ENCODE data around the gene BBLN.
A peak's percentile ranks its signal among the peaks of the same experiment; 100 is the strongest.

BBLN gene

GRCh38 chr9:128164307-128164885 lies 4.3 kb downstream of the BBLN start:
- no peak for DNase-seq

- DNase-seq: no peak
These were observed 6.1 kb downstream of the BBLN start for GRCh38 chr9:128166169-128166568.

- DNase-seq: no peak
These were observed 7.1 kb downstream of the BBLN start for GRCh38 chr9:128167209-128167608.

- peak; percentile 48 for DNase-seq
These were observed 8.8 kb downstream of the BBLN start for GRCh38 chr9:128168731-128169308.

- DNase-seq: no peak
These were observed 9.4 kb downstream of the BBLN start for GRCh38 chr9:128169492-128169891.

GRCh38 chr9:128169925-128170324 lies 9.9 kb downstream of the BBLN start:
- no peak for DNase-seq

GRCh38 chr9:128174062-128174461 lies 14.0 kb downstream of the BBLN start:
- no peak for DNase-seq

- no peak for DNase-seq
These were observed 15.1 kb downstream of the BBLN start for GRCh38 chr9:128175102-128175563.

- DNase-seq: no peak
These were observed 15.7 kb downstream of the BBLN start for GRCh38 chr9:128175726-128176125.

GRCh38 chr9:128178806-128179431 lies 18.9 kb downstream of the BBLN start:
- no peak for DNase-seq

GRCh38 chr9:128180001-128180400 lies 19.9 kb downstream of the BBLN start:
- no peak for DNase-seq

GRCh38 chr9:128180447-128180846 lies 20.4 kb downstream of the BBLN start:
- no peak for DNase-seq

- peak; percentile 47 for DNase-seq
These were observed 21.4 kb downstream of the BBLN start for GRCh38 chr9:128181480-128181879.

- DNase-seq: no peak
These were observed 23.0 kb downstream of the BBLN start for GRCh38 chr9:128182893-128183588.

- no peak for DNase-seq
These were observed 26.2 kb downstream of the BBLN start for GRCh38 chr9:128185979-128186965.

- no peak for DNase-seq
These were observed 27.3 kb downstream of the BBLN start for GRCh38 chr9:128187361-128187760.

GRCh38 chr9:128188209-128188608 lies 28.1 kb downstream of the BBLN start:
- DNase-seq: no peak

GRCh38 chr9:128190013-128190412 lies 29.9 kb downstream of the BBLN start:
- DNase-seq: no peak

GRCh38 chr9:128190516-128191405 lies 30.7 kb downstream of the BBLN start:
- peak; percentile 65 for DNase-seq

- peak; percentile 93 for DNase-seq
These were observed 31.5 kb downstream of the BBLN start, which contains the start of gene CIZ1 for GRCh38 chr9:128191406-128192046. CIZ1 (minus strand) TSS chr9:128191572; CDS start chr9:128190857, 715 bp downstream.
